Measurements from ENCODE around the gene B4GALT3. TPM values are rescaled to one million over a fixed set of nuclear protein-coding genes. Genes with fewer than 3 reads are reported as not detected.

The B4GALT3 gene
- total and polyA plus RNA-seq, 9 of the 15 experiments (the other 6 are each of a cell fraction or from before 2014, with no cell fraction given), result 31.2 to 103 (median 46.1) TPM

DNA sequence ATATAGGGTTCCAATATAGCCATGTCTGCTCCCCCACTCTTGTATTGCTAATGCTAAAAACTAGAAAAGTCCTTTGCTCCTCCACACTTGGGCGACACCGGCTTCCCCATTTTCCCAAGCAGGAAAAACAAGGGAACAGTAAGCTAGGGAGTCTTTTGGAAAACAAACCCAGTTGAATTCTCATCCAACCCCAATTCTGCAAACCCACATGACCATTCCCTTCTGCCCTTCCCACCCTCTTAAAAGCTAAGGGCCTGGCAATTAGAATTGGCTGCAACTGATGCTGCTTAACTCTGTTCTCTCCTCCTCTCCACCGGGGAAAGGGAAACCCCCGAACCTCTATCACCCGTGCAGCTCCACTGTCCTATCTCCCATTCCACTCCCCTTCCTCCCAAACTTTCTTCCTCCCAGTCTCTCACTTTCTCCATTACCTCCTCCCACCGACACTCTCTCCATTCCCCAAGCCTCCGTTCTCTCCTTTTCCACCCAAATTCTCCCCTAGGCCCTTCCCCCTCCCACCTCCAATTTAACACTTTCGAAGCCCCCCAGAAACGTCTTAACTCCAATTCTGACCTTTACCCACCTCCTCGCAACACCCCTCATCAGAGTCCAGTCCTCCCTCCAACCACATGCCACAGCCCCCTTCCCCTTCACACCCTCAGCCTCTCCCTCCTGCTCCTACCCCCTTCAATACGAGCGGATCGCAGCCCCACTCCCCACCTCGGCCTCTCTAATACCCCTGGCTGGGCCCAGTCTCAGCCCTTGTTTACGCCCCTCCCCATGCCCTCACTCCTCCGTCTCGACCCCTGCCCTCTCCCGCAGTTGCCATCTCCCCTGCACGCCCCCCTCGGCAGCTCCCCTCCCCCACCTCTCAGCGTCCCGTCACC is 45.5 kb downstream of the B4GALT3 start (continued):
- TF ChIP-seq, protein P1, sequence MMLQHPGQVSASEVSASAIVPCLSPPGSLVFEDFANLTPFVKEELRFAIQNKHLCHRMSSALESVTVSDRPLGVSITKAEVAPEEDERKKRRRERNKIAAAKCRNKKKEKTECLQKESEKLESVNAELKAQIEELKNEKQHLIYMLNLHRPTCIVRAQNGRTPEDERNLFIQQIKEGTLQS (IDR thresholded peaks at IDR 0.05), result no peak
- TF ChIP-seq, protein P1 (CRISPR knock-in tag; conservative IDR thresholded peaks at IDR 0.05), result no peak
- TF ChIP-seq ARID2 (IDR thresholded peaks at IDR 0.05) (0 out of 2 replicates have a peak, but pooled peaks have one; percentile 19), NFE2 (IDR thresholded peaks at IDR 0.05; ENCODE audit: low read depth) (no peak), JUND (IDR thresholded peaks at IDR 0.05; ENCODE audit: borderline replicate concordance, low read depth, low read length) (no peak), JUND (tag; IDR thresholded peaks at IDR 0.05; ENCODE audit: borderline replicate concordance, low read depth, low read length) (no peak), TOE1 (IDR thresholded peaks at IDR 0.05; ENCODE audit: borderline replicate concordance) (peak; percentile 73; the same call in 1 of the 2 replicates), TOE1 (CRISPR knock-in tag; IDR thresholded peaks at IDR 0.05; ENCODE audit: borderline replicate concordance, low read depth) (no peak), ZNF354B (CRISPR knock-in tag; IDR thresholded peaks at IDR 0.05) (no peak), SNIP1 (IDR thresholded peaks at IDR 0.05; ENCODE audit: low read depth) (0 out of 2 replicates have a peak, but pooled peaks have one; percentile 13), OTX1 (CRISPR knock-in tag; IDR thresholded peaks at IDR 0.05) (peak; percentile 7)
- TF ChIP-seq, protein P2, sequence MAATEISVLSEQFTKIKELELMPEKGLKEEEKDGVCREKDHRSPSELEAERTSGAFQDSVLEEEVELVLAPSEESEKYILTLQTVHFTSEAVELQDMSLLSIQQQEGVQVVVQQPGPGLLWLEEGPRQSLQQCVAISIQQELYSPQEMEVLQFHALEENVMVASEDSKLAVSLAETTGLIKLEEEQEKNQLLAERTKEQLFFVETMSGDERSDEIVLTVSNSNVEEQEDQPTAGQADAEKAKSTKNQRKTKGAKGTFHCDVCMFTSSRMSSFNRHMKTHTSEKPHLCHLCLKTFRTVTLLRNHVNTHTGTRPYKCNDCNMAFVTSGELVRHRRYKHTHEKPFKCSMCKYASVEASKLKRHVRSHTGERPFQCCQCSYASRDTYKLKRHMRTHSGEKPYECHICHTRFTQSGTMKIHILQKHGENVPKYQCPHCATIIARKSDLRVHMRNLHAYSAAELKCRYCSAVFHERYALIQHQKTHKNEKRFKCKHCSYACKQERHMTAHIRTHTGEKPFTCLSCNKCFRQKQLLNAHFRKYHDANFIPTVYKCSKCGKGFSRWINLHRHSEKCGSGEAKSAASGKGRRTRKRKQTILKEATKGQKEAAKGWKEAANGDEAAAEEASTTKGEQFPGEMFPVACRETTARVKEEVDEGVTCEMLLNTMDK (IDR thresholded peaks at IDR 0.05; ENCODE audit: borderline replicate concordance, insufficient read depth, low read depth, low read length, poor library complexity, severe bottlenecking), result no peak

All from K562 (cell line).